ENCODE data around the gene UNC5B. TPM values are rescaled to one million over a fixed set of nuclear protein-coding genes. Genes with fewer than 3 reads are reported as not detected.

Gene UNC5B
- total RNA-seq, 1 donor = 9.9 TPM

- DNase-seq (ENCODE audit: low read depth) = no peak
- no peak overlapping the region for H3K4me3 ChIP-seq (ENCODE audit: low read depth, low read length)
- TF ChIP-seq CTCF (IDR thresholded peaks at IDR 0.05; ENCODE audit: insufficient read depth, low read depth, low read length) = no peak
Observed at GRCh38 chr10:71253981-71254818, 41.8 kb downstream of the UNC5B start.

GRCh38 chr10:71254834-71255549, 42.6 kb downstream of the UNC5B start:
- H3K4me3 ChIP-seq (ENCODE audit: low read depth, low read length) = no peak overlapping the region
- DNase-seq (ENCODE audit: low read depth) = no peak
- no peak for TF ChIP-seq CTCF (IDR thresholded peaks at IDR 0.05; ENCODE audit: insufficient read depth, low read depth, low read length)

DNA sequence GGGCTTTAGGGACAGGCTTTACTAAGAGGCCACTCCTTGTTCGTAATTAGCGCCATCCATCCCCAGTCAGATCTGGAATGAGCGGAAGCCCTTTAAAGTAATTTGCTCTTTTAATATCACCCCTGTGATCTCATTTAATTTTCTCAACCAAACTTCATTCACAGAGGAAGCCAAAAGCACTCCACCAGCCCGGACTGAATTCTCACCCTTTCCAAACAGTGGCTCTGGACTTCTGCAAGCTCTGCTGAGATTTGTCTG, 43.1 kb downstream of the UNC5B start:
- no peak for DNase-seq (ENCODE audit: low read depth)
- TF ChIP-seq CTCF (IDR thresholded peaks at IDR 0.05; ENCODE audit: insufficient read depth, low read depth, low read length) = no peak
- no peak overlapping the region for H3K4me3 ChIP-seq (ENCODE audit: low read depth, low read length)

GRCh38 chr10:71255808-71256660, 43.7 kb downstream of the UNC5B start:
- DNase-seq (ENCODE audit: low read depth) = peak; percentile 85
- H3K4me3 ChIP-seq (ENCODE audit: low read depth, low read length) = no peak overlapping the region
- TF ChIP-seq CTCF (IDR thresholded peaks at IDR 0.05; ENCODE audit: insufficient read depth, low read depth, low read length) = no peak

GRCh38 chr10:71256661-71257318, 44.4 kb downstream of the UNC5B start:
- H3K4me3 ChIP-seq (ENCODE audit: low read depth, low read length) = no peak overlapping the region
- no peak for DNase-seq (ENCODE audit: low read depth)
- no peak for TF ChIP-seq CTCF (IDR thresholded peaks at IDR 0.05; ENCODE audit: insufficient read depth, low read depth, low read length)

GRCh38 chr10:71257319-71257997, 45.1 kb downstream of the UNC5B start:
- DNase-seq (ENCODE audit: low read depth) = no peak
- H3K4me3 ChIP-seq (ENCODE audit: low read depth, low read length) = no peak overlapping the region
- TF ChIP-seq CTCF (IDR thresholded peaks at IDR 0.05; ENCODE audit: insufficient read depth, low read depth, low read length) = no peak

Measured in fibroblast of villous mesenchyme (primary cell).